Lower leg skin (tissue), 3 donors: ENCODE measurements around the gene LRP1.

Source experiments
- CTCF ChIP-seq, 3 donors: fragments of 450-650 bp; IDR thresholded peaks; one replicate each; pipeline ENCODE4 v1.5.1; 2016; ENCODE audit warnings: antibody characterized with exemption in 3 of 3, mild to moderate bottlenecking in 3 of 3, moderate library complexity in 2 of 3
- POLR2A ChIP-seq, 2 donors: fragments of 450-650 bp; IDR thresholded peaks; one replicate each; pipeline ENCODE4 v1.6.1; 2016 to 2017; ENCODE audit warnings: antibody characterized with exemption in 2 of 2, mild to moderate bottlenecking in 1 of 2, moderate library complexity in 1 of 2

- TF ChIP-seq POLR2A (IDR thresholded peaks at IDR 0.05), result no peak
- no peak for TF ChIP-seq CTCF (IDR thresholded peaks at IDR 0.05)
Observed at GRCh38 chr12:57170408-57170807, 42.1 kb downstream of the LRP1 start.
